Measurements from ENCODE around the gene DPM1.

DNA sequence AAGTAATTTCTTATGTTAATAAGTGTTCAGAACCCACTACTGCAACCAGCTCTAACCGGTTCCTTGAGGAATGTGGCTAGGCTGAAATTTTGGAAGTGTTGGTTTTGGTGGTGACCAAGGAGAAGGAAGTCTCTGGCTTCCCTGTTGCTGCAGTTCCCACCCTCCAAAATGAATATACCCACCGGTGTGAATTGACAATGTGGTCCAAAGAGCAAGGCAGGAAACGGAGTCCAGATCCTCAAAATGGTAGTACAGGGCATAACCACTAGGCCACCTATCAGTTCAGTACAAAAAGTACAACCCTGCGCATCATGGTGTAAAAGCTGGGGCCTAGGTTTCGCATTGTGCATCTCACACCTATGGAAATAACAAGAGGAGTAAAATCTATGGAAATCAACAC, 29.9 kb downstream of the DPM1 start:
- TF ChIP-seq, protein P1, sequence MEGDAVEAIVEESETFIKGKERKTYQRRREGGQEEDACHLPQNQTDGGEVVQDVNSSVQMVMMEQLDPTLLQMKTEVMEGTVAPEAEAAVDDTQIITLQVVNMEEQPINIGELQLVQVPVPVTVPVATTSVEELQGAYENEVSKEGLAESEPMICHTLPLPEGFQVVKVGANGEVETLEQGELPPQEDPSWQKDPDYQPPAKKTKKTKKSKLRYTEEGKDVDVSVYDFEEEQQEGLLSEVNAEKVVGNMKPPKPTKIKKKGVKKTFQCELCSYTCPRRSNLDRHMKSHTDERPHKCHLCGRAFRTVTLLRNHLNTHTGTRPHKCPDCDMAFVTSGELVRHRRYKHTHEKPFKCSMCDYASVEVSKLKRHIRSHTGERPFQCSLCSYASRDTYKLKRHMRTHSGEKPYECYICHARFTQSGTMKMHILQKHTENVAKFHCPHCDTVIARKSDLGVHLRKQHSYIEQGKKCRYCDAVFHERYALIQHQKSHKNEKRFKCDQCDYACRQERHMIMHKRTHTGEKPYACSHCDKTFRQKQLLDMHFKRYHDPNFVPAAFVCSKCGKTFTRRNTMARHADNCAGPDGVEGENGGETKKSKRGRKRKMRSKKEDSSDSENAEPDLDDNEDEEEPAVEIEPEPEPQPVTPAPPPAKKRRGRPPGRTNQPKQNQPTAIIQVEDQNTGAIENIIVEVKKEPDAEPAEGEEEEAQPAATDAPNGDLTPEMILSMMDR (IDR thresholded peaks at IDR 0.05; ENCODE audit: low read depth, low read length) = peak; percentile 14
- TF ChIP-seq, protein P2, sequence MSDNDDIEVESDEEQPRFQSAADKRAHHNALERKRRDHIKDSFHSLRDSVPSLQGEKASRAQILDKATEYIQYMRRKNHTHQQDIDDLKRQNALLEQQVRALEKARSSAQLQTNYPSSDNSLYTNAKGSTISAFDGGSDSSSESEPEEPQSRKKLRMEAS (IDR thresholded peaks at IDR 0.05; ENCODE audit: low read depth, low read length) = no peak
- TF ChIP-seq POLR2A (IDR thresholded peaks at IDR 0.05; ENCODE audit: extremely low read depth, insufficient read length) = no peak
